AG09309 (cell line): ENCODE data around the gene SMPD3.

Experiments
- DNase-seq: peaks from one replicate; pipeline ENCODE4 v3.0.0-alpha.2; 2010; ENCODE audit warnings: low read depth
- H3K4me3 ChIP-seq: 2 replicates; pipeline ENCODE4 v1.5.1; 2011; ENCODE audit warnings: mild to moderate bottlenecking, low read depth, low read length, moderate library complexity; ENCODE audit not compliant: control insufficient read depth
- CTCF ChIP-seq: IDR thresholded peaks from 2 replicates; pipeline ENCODE4 v1.5.1; 2011; ENCODE audit warnings: mild to moderate bottlenecking, low read depth, low read length, inconsistent platforms; ENCODE audit not compliant: insufficient read depth, control insufficient read depth; ENCODE audit errors: missing control alignments

Gene SMPD3

GRCh38 chr16:68408967-68409366, 39.3 kb downstream of the SMPD3 start:
- H3K4me3 ChIP-seq, result no peak overlapping the region
- DNase-seq, result no peak
- TF ChIP-seq CTCF, result no peak

DNA sequence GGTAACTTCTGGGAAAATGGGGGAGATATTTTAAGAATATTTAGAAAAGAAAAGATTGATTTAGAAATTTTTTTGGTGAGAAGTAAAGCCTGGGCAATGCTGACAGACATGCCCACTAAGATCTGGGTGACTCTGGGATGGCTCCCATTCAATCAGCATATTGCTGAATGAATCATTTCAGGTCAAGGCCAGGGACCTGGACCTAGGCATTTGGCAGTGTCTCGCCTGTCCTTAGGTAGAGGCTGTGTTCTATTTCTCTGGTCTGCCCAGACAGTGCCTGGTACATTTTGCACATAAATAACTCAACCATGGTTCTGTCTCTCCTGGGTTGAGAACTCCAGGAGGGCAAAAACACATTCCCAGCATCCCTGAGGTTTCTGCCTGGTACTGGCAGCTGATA, 39.9 kb downstream of the SMPD3 start:
- DNase-seq, result no peak
- TF ChIP-seq CTCF, result no peak

DNA sequence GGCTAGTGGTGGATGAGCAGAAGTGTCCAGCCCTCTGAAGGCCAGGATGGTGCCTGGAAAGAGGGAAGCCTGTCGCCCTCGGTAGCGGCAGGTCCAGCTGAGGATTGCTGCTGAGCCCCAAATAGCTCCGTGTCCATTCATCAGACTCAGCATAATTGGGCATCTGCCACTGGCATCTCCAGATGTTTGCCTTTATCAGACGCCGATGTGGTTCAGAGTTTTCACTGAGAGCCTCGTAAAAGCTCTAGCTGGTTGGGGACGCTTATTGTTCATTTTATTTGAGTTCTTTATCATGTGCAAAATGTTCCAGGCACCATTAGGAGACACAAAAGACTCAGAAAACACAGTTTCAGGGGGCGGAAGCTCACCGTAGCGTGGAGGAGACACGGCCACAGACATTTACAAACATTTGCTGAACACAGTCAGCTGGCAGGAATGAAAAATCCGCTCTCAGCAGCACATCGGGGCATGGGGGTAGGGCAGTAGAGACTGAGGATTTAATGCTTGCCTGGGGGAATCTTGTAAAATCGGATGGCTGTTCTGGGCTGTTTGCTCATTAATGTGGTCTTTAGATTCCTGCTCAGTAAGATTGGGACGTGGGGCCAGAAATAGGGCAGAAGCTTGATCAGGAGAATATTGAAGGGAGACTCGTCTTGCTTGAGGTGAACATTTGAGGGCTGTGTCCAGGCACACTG, 41.7 kb downstream of the SMPD3 start:
- H3K4me3 ChIP-seq, result peak overlapping the region; percentile 25
- DNase-seq, result peak; percentile 40

More for the DNA sequence above, 39.9 kb downstream of the SMPD3 start:
- H3K4me3 ChIP-seq, result no peak overlapping the region

GRCh38 chr16:68404736-68405345, 43.5 kb downstream of the SMPD3 start:
- no peak for TF ChIP-seq CTCF

More for the DNA sequence above, 41.7 kb downstream of the SMPD3 start:
- TF ChIP-seq CTCF, result no peak

GRCh38 chr16:68403704-68404103, 44.6 kb downstream of the SMPD3 start:
- DNase-seq, result no peak
- H3K4me3 ChIP-seq, result no peak overlapping the region
- TF ChIP-seq CTCF, result no peak

More at GRCh38 chr16:68404736-68405345, 43.5 kb downstream of the SMPD3 start:
- no peak overlapping the region for H3K4me3 ChIP-seq
- no peak for DNase-seq

- no peak overlapping the region for H3K4me3 ChIP-seq
- DNase-seq, result no peak
- no peak for TF ChIP-seq CTCF
These were observed 45.1 kb downstream of the SMPD3 start for GRCh38 chr16:68403177-68403576.
